HepG2 (cell line): ENCODE measurements around the gene GTF2A2. TPM values are rescaled to one million over a fixed set of nuclear protein-coding genes. Genes with fewer than 3 reads are reported as not detected.
A peak's percentile ranks its signal among the peaks of the same experiment; 100 is the strongest.

Experiments used
- SKI ChIP-seq: fragments of 450-650 bp; IDR thresholded peaks from one replicate; pipeline ENCODE4 v1.6.1; 2018; ENCODE audit warnings: mild to moderate bottlenecking; ENCODE audit not compliant: partially characterized antibody
- TBP ChIP-seq: sonication (generic); formaldehyde crosslinking; IDR thresholded peaks from 2 replicates; pipeline ENCODE4 v1.5.0; 2020; ENCODE audit warnings: missing genetic modification reagents
- ZNF615 ChIP-seq: sonication (generic); formaldehyde crosslinking; IDR thresholded peaks from 2 replicates; pipeline ENCODE4 v1.5.0; 2020; ENCODE audit warnings: mild to moderate bottlenecking, missing genetic modification reagents, borderline replicate concordance
- ZNF670 ChIP-seq: sonication (generic); formaldehyde crosslinking; IDR thresholded peaks from 2 replicates; pipeline ENCODE4 v1.8.0; 2022; ENCODE audit warnings: mild to moderate bottlenecking, missing genetic modification reagents, borderline replicate concordance
- polyA plus RNA-seq, 8 experiments: library from polyadenylated mRNA; depleted of rRNA in 3 of 8; stranded (reverse) in 7 of 8; unstranded in 1 of 8; fragments of >200 nt; fragmentation: Illumina TruSeq in 4 of 8; extraction: Trizol in 4 of 8; gene quantifications; 2 replicates each; pipeline versions ENCODE4 v1.2.1 to v1.2.3, GENCODE V29; 2011 to 2016; ENCODE audit warnings: low read depth in 4 of 8, missing spikeins in 1 of 8, mixed read lengths in 1 of 8; ENCODE audit not compliant: insufficient read depth in 1 of 8
- total RNA-seq, 5 experiments: library from RNA; depleted of rRNA; stranded (reverse); fragments of >200 nt; fragmentation: Illumina TruSeq; extraction: Trizol; gene quantifications; 2 replicates each; pipeline ENCODE4 v1.2.3, GENCODE V29; 2016; ENCODE audit warnings: low read depth in 1 of 5
- TF ChIP-seq, protein P1 (sequence below): sonication (generic); formaldehyde crosslinking; IDR thresholded peaks from one replicate; pipeline ENCODE4 v1.5.1; 2020; ENCODE audit warnings: mild to moderate bottlenecking, missing genetic modification reagents; ENCODE audit errors: not compliant biosample characterization
- TF ChIP-seq, protein P2 (sequence below): sonication (generic); formaldehyde crosslinking; IDR thresholded peaks from 2 replicates; pipeline ENCODE4 v1.8.1; 2023; ENCODE audit warnings: mild to moderate bottlenecking, missing genetic modification reagents, borderline replicate concordance
- TF ChIP-seq, protein P3 (sequence below): sonication (generic); formaldehyde crosslinking; IDR thresholded peaks from 2 replicates; pipeline ENCODE4 v1.4.0; 2020; ENCODE audit warnings: missing genetic modification reagents
- TF ChIP-seq, protein P4 (sequence below): sonication (generic); formaldehyde crosslinking; IDR thresholded peaks from 2 replicates; pipeline ENCODE4 v1.5.1; 2020; ENCODE audit warnings: missing genetic modification reagents, mild to moderate bottlenecking, borderline replicate concordance
- TF ChIP-seq, protein P5 (sequence below): sonication (generic); formaldehyde crosslinking; IDR thresholded peaks from 2 replicates; pipeline ENCODE4; 2020; ENCODE audit warnings: missing genetic modification reagents, mild to moderate bottlenecking, borderline replicate concordance
- TF ChIP-seq, protein P6 (sequence below): sonication (generic); formaldehyde crosslinking; IDR thresholded peaks from 2 replicates; pipeline ENCODE4 v1.4.0; 2020; ENCODE audit warnings: low read depth, mild to moderate bottlenecking, missing genetic modification reagents

GTF2A2 gene
- total and polyA plus RNA-seq, 2 of the 13 experiments (the other 11 are each of a cell fraction or from before 2014, with no cell fraction given) = 24.4 to 106 TPM

DNA sequence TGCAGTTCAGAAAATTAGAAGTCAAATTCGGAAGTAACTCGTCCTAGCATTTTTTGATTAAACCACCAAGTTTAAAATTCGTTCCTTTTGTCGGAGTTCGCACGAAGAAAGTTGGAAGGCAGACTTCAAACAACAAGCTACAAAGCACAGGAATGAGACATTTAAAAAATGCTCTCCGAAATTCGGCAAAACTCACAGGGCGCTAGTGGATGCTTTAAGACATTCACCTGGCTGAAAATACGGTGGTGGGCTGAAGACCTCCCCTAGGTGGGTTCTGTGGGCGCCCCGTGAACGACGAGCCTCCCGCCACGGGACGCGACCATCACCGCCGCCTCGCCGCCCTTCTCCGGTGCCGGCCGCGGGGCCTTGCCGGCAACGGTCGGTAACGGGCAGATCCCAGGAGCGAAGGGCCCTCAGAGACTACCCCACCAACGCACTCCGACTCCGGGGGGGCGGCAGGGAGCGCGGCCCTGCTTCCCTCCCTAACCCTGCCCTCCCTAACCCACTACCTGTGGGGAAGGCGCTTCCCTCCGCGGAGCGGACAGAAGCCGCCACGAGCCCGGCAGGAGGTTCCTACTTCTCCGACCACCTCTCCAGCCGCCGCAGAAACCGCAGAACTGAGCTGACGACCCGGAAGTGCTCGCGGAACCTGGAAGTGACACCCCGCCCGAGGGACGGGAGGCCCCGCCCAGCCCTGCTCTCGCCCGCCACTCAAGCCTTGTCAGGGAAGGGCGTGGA is at the start of gene GTF2A2 (continued):
- TF ChIP-seq, protein P1, sequence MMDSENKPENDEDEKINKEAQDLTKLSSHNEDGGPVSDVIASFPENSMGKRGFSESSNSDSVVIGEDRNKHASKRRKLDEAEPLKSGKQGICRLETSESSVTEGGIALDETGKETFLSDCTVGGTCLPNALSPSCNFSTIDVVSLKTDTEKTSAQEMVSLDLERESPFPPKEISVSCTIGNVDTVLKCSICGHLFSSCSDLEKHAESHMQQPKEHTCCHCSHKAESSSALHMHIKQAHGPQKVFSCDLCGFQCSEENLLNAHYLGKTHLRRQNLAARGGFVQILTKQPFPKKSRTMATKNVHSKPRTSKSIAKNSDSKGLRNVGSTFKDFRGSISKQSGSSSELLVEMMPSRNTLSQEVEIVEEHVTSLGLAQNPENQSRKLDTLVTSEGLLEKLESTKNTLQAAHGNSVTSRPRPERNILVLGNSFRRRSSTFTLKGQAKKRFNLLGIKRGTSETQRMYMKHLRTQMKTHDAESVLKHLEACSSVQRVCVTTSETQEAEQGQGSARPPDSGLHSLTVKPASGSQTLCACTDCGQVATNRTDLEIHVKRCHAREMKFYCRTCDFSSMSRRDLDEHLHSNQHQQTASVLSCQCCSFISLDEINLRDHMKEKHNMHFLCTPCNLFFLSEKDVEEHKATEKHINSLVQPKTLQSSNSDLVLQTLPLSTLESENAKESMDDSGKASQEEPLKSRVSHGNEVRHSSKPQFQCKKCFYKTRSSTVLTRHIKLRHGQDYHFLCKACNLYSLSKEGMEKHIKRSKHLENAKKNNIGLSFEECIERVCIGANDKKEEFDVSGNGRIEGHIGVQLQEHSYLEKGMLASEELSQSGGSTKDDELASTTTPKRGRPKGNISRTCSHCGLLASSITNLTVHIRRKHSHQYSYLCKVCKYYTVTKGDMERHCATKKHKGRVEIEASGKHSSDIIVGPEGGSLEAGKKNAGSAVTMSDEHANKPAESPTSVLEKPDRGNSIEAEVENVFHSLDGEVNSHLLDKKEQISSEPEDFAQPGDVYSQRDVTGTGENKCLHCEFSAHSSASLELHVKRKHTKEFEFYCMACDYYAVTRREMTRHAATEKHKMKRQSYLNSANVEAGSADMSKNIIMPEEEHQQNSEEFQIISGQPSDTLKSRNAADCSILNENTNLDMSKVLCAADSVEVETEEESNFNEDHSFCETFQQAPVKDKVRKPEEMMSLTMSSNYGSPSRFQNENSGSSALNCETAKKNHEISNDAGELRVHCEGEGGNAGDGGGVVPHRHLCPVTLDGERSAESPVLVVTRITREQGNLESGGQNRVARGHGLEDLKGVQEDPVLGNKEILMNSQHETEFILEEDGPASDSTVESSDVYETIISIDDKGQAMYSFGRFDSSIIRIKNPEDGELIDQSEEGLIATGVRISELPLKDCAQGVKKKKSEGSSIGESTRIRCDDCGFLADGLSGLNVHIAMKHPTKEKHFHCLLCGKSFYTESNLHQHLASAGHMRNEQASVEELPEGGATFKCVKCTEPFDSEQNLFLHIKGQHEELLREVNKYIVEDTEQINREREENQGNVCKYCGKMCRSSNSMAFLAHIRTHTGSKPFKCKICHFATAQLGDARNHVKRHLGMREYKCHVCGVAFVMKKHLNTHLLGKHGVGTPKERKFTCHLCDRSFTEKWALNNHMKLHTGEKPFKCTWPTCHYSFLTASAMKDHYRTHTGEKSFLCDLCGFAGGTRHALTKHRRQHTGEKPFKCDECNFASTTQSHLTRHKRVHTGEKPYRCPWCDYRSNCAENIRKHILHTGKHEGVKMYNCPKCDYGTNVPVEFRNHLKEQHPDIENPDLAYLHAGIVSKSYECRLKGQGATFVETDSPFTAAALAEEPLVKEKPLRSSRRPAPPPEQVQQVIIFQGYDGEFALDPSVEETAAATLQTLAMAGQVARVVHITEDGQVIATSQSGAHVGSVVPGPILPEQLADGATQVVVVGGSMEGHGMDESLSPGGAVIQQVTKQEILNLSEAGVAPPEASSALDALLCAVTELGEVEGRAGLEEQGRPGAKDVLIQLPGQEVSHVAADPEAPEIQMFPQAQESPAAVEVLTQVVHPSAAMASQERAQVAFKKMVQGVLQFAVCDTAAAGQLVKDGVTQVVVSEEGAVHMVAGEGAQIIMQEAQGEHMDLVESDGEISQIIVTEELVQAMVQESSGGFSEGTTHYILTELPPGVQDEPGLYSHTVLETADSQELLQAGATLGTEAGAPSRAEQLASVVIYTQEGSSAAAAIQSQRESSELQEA = peak; percentile 75
- TF ChIP-seq ZNF615 = no peak
- TF ChIP-seq, protein P2, sequence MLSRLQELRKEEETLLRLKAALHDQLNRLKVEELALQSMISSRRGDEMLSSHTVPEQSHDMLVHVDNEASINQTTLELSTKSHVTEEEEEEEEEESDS = no peak
- no peak for TF ChIP-seq SKI
- TF ChIP-seq, protein P3, sequence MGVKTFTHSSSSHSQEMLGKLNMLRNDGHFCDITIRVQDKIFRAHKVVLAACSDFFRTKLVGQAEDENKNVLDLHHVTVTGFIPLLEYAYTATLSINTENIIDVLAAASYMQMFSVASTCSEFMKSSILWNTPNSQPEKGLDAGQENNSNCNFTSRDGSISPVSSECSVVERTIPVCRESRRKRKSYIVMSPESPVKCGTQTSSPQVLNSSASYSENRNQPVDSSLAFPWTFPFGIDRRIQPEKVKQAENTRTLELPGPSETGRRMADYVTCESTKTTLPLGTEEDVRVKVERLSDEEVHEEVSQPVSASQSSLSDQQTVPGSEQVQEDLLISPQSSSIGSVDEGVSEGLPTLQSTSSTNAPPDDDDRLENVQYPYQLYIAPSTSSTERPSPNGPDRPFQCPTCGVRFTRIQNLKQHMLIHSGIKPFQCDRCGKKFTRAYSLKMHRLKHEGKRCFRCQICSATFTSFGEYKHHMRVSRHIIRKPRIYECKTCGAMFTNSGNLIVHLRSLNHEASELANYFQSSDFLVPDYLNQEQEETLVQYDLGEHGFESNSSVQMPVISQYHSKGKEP (CRISPR knock-in tag) = 0 out of 2 replicates have a peak, but pooled peaks have one; percentile 30
- TF ChIP-seq, protein P4, sequence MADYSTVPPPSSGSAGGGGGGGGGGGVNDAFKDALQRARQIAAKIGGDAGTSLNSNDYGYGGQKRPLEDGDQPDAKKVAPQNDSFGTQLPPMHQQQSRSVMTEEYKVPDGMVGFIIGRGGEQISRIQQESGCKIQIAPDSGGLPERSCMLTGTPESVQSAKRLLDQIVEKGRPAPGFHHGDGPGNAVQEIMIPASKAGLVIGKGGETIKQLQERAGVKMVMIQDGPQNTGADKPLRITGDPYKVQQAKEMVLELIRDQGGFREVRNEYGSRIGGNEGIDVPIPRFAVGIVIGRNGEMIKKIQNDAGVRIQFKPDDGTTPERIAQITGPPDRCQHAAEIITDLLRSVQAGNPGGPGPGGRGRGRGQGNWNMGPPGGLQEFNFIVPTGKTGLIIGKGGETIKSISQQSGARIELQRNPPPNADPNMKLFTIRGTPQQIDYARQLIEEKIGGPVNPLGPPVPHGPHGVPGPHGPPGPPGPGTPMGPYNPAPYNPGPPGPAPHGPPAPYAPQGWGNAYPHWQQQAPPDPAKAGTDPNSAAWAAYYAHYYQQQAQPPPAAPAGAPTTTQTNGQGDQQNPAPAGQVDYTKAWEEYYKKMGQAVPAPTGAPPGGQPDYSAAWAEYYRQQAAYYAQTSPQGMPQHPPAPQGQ (CRISPR knock-in tag) = no peak
- no peak for TF ChIP-seq TBP (CRISPR knock-in tag)
- TF ChIP-seq, protein P5, sequence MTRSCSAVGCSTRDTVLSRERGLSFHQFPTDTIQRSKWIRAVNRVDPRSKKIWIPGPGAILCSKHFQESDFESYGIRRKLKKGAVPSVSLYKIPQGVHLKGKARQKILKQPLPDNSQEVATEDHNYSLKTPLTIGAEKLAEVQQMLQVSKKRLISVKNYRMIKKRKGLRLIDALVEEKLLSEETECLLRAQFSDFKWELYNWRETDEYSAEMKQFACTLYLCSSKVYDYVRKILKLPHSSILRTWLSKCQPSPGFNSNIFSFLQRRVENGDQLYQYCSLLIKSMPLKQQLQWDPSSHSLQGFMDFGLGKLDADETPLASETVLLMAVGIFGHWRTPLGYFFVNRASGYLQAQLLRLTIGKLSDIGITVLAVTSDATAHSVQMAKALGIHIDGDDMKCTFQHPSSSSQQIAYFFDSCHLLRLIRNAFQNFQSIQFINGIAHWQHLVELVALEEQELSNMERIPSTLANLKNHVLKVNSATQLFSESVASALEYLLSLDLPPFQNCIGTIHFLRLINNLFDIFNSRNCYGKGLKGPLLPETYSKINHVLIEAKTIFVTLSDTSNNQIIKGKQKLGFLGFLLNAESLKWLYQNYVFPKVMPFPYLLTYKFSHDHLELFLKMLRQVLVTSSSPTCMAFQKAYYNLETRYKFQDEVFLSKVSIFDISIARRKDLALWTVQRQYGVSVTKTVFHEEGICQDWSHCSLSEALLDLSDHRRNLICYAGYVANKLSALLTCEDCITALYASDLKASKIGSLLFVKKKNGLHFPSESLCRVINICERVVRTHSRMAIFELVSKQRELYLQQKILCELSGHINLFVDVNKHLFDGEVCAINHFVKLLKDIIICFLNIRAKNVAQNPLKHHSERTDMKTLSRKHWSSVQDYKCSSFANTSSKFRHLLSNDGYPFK = peak; percentile 64; the same call in 1 of the 2 replicates
- TF ChIP-seq, protein P6, sequence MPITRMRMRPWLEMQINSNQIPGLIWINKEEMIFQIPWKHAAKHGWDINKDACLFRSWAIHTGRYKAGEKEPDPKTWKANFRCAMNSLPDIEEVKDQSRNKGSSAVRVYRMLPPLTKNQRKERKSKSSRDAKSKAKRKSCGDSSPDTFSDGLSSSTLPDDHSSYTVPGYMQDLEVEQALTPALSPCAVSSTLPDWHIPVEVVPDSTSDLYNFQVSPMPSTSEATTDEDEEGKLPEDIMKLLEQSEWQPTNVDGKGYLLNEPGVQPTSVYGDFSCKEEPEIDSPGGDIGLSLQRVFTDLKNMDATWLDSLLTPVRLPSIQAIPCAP (CRISPR knock-in tag) = no peak
- no peak; the same call in 1 of the 2 replicates for TF ChIP-seq ZNF670
